ENCODE data around the gene IFITM2.

GRCh38 chr11:271319-271715, 36.3 kb upstream of the IFITM2 start:
- no peak for TF ChIP-seq YY1 (IDR thresholded peaks at IDR 0.05; ENCODE audit: insufficient read depth, insufficient read length)
- TF ChIP-seq ZNF274 (IDR thresholded peaks at IDR 0.05; ENCODE audit: low read depth, low read length), result no peak
- no peak for TF ChIP-seq SUZ12 (IDR thresholded peaks at IDR 0.05; ENCODE audit: extremely low read depth, insufficient read depth, insufficient read length)

Measured in NT2/D1 (cell line).